Hematopoietic multipotent progenitor cell treated with erythropoietin and hydrocortisone succinate and interleukin-3 and kit ligand, for 4 days (in vitro differentiated cells): ENCODE results near the gene PTPRF.
A peak's percentile ranks its signal among the peaks of the same experiment; 100 is the strongest.

Experiments
- DNase-seq: peaks from one replicate; pipeline ENCODE4 v3.0.0-alpha.2; 2015

Gene PTPRF

GRCh38 chr1:43513471-43514173, 17.1 kb upstream of the PTPRF start:
- DNase-seq = no peak

GRCh38 chr1:43518935-43519686, 11.6 kb upstream of the PTPRF start:
- DNase-seq = no peak

- DNase-seq = no peak
Observed at GRCh38 chr1:43520100-43520778, 10.4 kb upstream of the PTPRF start.

- DNase-seq = no peak
Observed at GRCh38 chr1:43521078-43521477, 9.6 kb upstream of the PTPRF start.

- DNase-seq = no peak
Observed at GRCh38 chr1:43521756-43522155, 8.9 kb upstream of the PTPRF start.

- DNase-seq = no peak
Observed at GRCh38 chr1:43522431-43522775, 8.3 kb upstream of the PTPRF start.

- DNase-seq = peak; percentile 96
Observed at GRCh38 chr1:43522776-43523480, 7.8 kb upstream of the PTPRF start.

GRCh38 chr1:43524804-43525203, 5.9 kb upstream of the PTPRF start:
- DNase-seq = peak; percentile 68

GRCh38 chr1:43526002-43526401, 4.7 kb upstream of the PTPRF start:
- no peak for DNase-seq

- no peak for DNase-seq
Observed at GRCh38 chr1:43527111-43527878, 3.4 kb upstream of the PTPRF start.

- peak; percentile 89 for DNase-seq
Observed at GRCh38 chr1:43529206-43529731, 1.4 kb upstream of the PTPRF start.

GRCh38 chr1:43531107-43531905, 623 bp downstream of the PTPRF start:
- DNase-seq = no peak

- DNase-seq = no peak
Observed at GRCh38 chr1:43531906-43532584, 1.4 kb downstream of the PTPRF start.

- no peak for DNase-seq
Observed at GRCh38 chr1:43532716-43533115, 2.0 kb downstream of the PTPRF start.

- no peak for DNase-seq
Observed at GRCh38 chr1:43533584-43533983, 2.9 kb downstream of the PTPRF start.

- no peak for DNase-seq
Observed at GRCh38 chr1:43534256-43534655, 3.6 kb downstream of the PTPRF start.

GRCh38 chr1:43536196-43536863, 5.6 kb downstream of the PTPRF start:
- DNase-seq = no peak

GRCh38 chr1:43536864-43537358, 6.2 kb downstream of the PTPRF start:
- DNase-seq = no peak

- DNase-seq = no peak
Observed at GRCh38 chr1:43537423-43538142, 6.9 kb downstream of the PTPRF start.

GRCh38 chr1:43538143-43538487, 7.4 kb downstream of the PTPRF start:
- no peak for DNase-seq
